Endothelial cell of umbilical vein (primary cell): ENCODE data around the gene COMMD7. TPM values are rescaled to one million over a fixed set of nuclear protein-coding genes. Genes with fewer than 3 reads are reported as not detected.

Source experiments
- BruUV-seq: library from RNA; stranded (reverse); fragments of 400-500 nt; replicated peaks from 2 replicates; lab custom pipeline; 2021; lab: Mats Ljungman, UMichigan
- CTCF ChIA-PET: fragments of 300-600, 350-600 bp; sonication (Branson Sonifier 250); formaldehyde crosslinking; loops from one replicate; lab custom pipeline; 2021; ENCODE audit warnings: antibody characterized with exemption, inconsistent platforms; lab: Charles Lee
- POLR2A ChIA-PET: fragments of 300-600, 350-600 bp; sonication (Branson Sonifier 250); formaldehyde crosslinking; loops from one replicate; lab custom pipeline; 2021; ENCODE audit warnings: antibody characterized with exemption, inconsistent platforms; lab: Charles Lee
- DNase-seq: peaks from one replicate; pipeline ENCODE4 v3.0.0-alpha.2; 2011; ENCODE audit warnings: low read depth, low spot score
- FAIRE-seq: peaks from 2 replicates; lab custom pipeline; 2011; peaks lifted over from hg19 to GRCh38; lab: Jason Lieb, UNC
- H2AFZ ChIP-seq: 2 replicates; pipeline ENCODE4 v1.6.0; 2012; ENCODE audit warnings: low read depth, low read length, control low read depth, inconsistent platforms
- H3K27ac ChIP-seq: 2 replicates; pipeline ENCODE4 v1.5.1; 2011; ENCODE audit warnings: low read depth, mild to moderate bottlenecking, control low read depth, low read length, moderate library complexity; ENCODE audit not compliant: insufficient read depth
- H3K27me3 ChIP-seq, 2 experiments: 2 replicates each; pipeline versions ENCODE4 v1.6.0 to v1.6.1; 2011; ENCODE audit warnings: low read length in 2 of 2, mixed read lengths in 1 of 2; ENCODE audit not compliant: control insufficient read depth in 2 of 2, insufficient read depth in 2 of 2
- H3K36me3 ChIP-seq, 2 experiments: 2 replicates in 1 of 2; 3 replicates in 1 of 2; pipeline ENCODE4 v1.5.1; 2011; ENCODE audit warnings: low read length in 2 of 2, mild to moderate bottlenecking in 1 of 2, moderate library complexity in 1 of 2; ENCODE audit not compliant: control insufficient read depth in 2 of 2, insufficient read depth in 2 of 2; ENCODE audit errors: extremely low read depth in 1 of 2
- H3K4me1 ChIP-seq: 3 replicates; pipeline ENCODE4 v1.5.1; 2011; ENCODE audit warnings: mild to moderate bottlenecking, low read length; ENCODE audit not compliant: control insufficient read depth, insufficient read depth; ENCODE audit errors: extremely low read depth
- H3K4me2 ChIP-seq: 2 replicates; pipeline ENCODE4 v1.6.1; 2011; ENCODE audit warnings: low read length, control low read depth, mixed read lengths; ENCODE audit not compliant: insufficient read depth
- H3K4me3 ChIP-seq, 3 experiments: fragments of 200-600 bp in 1 of 3; sonication (generic), shearing (Covaris generic) in 1 of 3; replicated peaks in 1 of 3; 2 replicates each; pipeline ENCODE4 v1.5.1; 2011 to 2016; ENCODE audit warnings: control low read depth in 3 of 3, low read length in 3 of 3, mild to moderate bottlenecking in 2 of 3, inconsistent platforms in 1 of 3, low read depth in 1 of 3, moderate library complexity in 1 of 3; ENCODE audit not compliant: insufficient read depth in 1 of 3
- H3K79me2 ChIP-seq: 2 replicates; pipeline ENCODE4 v1.6.0; 2012; ENCODE audit warnings: low read length, inconsistent platforms; ENCODE audit not compliant: control insufficient read depth, insufficient read depth
- H3K9ac ChIP-seq: replicated peaks from 2 replicates; pipeline ENCODE3; 2011; ENCODE audit warnings: low read length, control low read depth; ENCODE audit not compliant: insufficient read depth; ENCODE audit errors: extremely low read depth
- H3K9me1 ChIP-seq: replicated peaks from 3 replicates; pipeline ENCODE4 v1.6.0; 2011; ENCODE audit warnings: mild to moderate bottlenecking, low read length; ENCODE audit not compliant: control insufficient read depth, insufficient read depth; ENCODE audit errors: extremely low read depth
- H3K9me3 ChIP-seq: replicated peaks from 2 replicates; pipeline ENCODE4 v1.5.1; 2012; ENCODE audit warnings: low read length, inconsistent platforms; ENCODE audit not compliant: control insufficient read depth, insufficient read depth
- H4K20me1 ChIP-seq: replicated peaks from 2 replicates; pipeline ENCODE3; 2011; ENCODE audit warnings: mild to moderate bottlenecking, low read length; ENCODE audit not compliant: control insufficient read depth, insufficient read depth; ENCODE audit errors: extremely low read depth
- CTCF ChIP-seq, 2 donors: IDR thresholded peaks; 1 replicate in 1 of 2; 2 replicates in 1 of 2; pipeline ENCODE4 v1.5.1; 2011; ENCODE audit warnings: low read length in 2 of 2, mild to moderate bottlenecking in 2 of 2, moderate library complexity in 2 of 2, control low read depth in 1 of 2, inconsistent platforms in 1 of 2, low read depth in 1 of 2; ENCODE audit not compliant: insufficient read depth in 1 of 2; ENCODE audit errors: extremely low read depth in 1 of 2
- EZH2 ChIP-seq: IDR thresholded peaks from 2 replicates; pipeline ENCODE4 v1.6.1; 2012; ENCODE audit warnings: borderline replicate concordance, low read depth, mild to moderate bottlenecking, moderate library complexity, low read length, inconsistent platforms; ENCODE audit not compliant: severe bottlenecking
- FOS ChIP-seq: IDR thresholded peaks from 2 replicates; pipeline ENCODE4 v1.6.1; 2011; ENCODE audit warnings: mild to moderate bottlenecking, low read length, moderate library complexity, borderline replicate concordance; ENCODE audit not compliant: insufficient read depth
- GATA2 ChIP-seq: IDR thresholded peaks from 2 replicates; pipeline ENCODE4 v1.7.0; 2011; ENCODE audit warnings: low read depth, mild to moderate bottlenecking, moderate library complexity, mixed read lengths, low read length; ENCODE audit not compliant: insufficient read length, insufficient read depth
- JUN ChIP-seq: IDR thresholded peaks from 2 replicates; pipeline ENCODE4 v1.6.1; 2011; ENCODE audit warnings: borderline replicate concordance, low read depth; ENCODE audit not compliant: insufficient read length, insufficient read depth
- MYC ChIP-seq: IDR thresholded peaks from one replicate; pipeline ENCODE4 v1.6.1; 2011; ENCODE audit warnings: mild to moderate bottlenecking, low read depth, low read length
- POLR2A ChIP-seq: IDR thresholded peaks from 2 replicates; pipeline ENCODE4 v1.6.1; 2012; ENCODE audit warnings: low read depth, mild to moderate bottlenecking, control low read depth, low read length
- POLR2AphosphoS5 ChIP-seq: IDR thresholded peaks from 2 replicates; pipeline ENCODE4 v1.6.1; 2012; ENCODE audit warnings: low read depth, mild to moderate bottlenecking, control low read depth, low read length, moderate library complexity; ENCODE audit not compliant: insufficient read depth
- dilution Hi-C: fragments of 300-500 bp; cut with MboI; formaldehyde crosslinking; loops from one replicate; pipeline ENCODE4 v1.15.0; 2019; ENCODE audit warnings: low sequenced_read_pairs; ENCODE audit not compliant: extremely low pct_ligation_motif_present
- intact Hi-C: fragments of 100-400 bp; cut with micrococcal nuclease; formaldehyde crosslinking; loops from one replicate; pipeline ENCODE4 v1.10.0; 2022
- polyA plus RNA-seq, 4 experiments: library from polyadenylated mRNA; depleted of rRNA in 3 of 4; stranded (reverse) in 3 of 4; unstranded in 1 of 4; fragments of >200 nt; gene quantifications; 2 replicates each; pipeline versions ENCODE4 v1.2.1 to v1.2.3, GENCODE V29; 2011 to 2012; ENCODE audit warnings: missing spikeins in 1 of 4
- total RNA-seq: library from RNA; stranded (reverse); gene quantifications from 2 replicates; pipeline ENCODE4 v1.2.3, GENCODE V29; 2021
- TF ChIP-seq, protein P1 (sequence below): IDR thresholded peaks from 2 replicates; pipeline ENCODE4 v1.6.1; 2011; ENCODE audit not compliant: insufficient read depth, insufficient read length

The COMMD7 gene
- total and polyA plus RNA-seq, 2 donors (not counting 3 experiments of a cell fraction or from before 2014, with no cell fraction given): 58.8 to 72.9 TPM

DNA sequence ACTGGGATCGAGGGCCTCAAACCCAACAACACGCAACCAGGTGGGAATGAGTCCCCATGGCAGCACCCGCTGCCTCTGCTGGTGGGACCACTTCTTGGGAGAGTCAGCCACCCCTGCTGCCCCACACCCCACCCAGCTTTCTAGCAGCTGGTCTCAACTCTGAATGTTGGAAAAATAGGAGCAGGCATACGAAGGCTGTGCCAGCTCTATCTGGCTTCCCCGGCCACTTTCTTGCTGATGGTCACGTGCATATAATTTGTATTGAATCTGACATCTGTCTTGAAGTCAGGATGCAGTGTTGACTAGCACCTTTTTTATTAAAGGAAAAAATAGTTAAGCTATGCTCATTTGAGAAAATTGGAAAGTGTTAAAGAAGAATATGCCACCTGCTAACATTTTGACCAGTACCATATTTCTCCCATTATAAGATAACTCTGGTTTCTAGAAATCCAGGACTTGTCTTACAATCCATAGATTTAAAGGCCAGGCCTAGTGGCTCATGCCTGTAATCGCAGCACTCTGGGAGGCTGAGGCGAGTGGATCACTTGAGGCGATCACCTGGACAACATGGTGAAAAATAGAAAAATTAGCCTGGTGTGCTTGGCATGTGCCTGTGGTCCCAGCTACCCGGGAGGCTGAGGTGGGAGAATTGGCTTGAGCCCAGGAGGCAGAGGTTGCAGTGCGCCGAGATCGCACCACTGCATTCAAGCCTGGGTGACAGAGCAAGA is 49.6 kb upstream of the COMMD7 start:
- H3K4me1 ChIP-seq: peaks cover 10% of the 10 kb centered on the region
- FAIRE-seq: no peak
- H4K20me1 ChIP-seq: no peaks in the 10 kb centered on the region
- peaks cover 0 to 2% of the 10 kb centered on the region in 2 experiments for H3K36me3 ChIP-seq
- CTCF ChIA-PET: interaction anchor here (1.0 to 1.3 kb wide), 5 partner anchors 13 to 303 kb away, joined by 3 to 4 read pairs (median 3); no protein-coding TSS in a partner anchor
- TF ChIP-seq FOS (no peak), MYC (no peak), EZH2 (no peak)
- TF ChIP-seq, protein P1, sequence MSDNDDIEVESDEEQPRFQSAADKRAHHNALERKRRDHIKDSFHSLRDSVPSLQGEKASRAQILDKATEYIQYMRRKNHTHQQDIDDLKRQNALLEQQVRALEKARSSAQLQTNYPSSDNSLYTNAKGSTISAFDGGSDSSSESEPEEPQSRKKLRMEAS: no peak
- dilution Hi-C loops (no loop called here), intact Hi-C loops (loop anchor here (5.0 kb wide), 1 partner anchor 214 kb away; the partner anchor contains the start of gene BPIFB2)
- peak; percentile 12 for DNase-seq
- H3K27ac ChIP-seq: no peak overlapping the region
- no TSS peak for BruUV-seq
- peak overlapping the region; percentile 26 for H2AFZ ChIP-seq
- H3K79me2 ChIP-seq: no peaks in the 10 kb centered on the region
- POLR2A ChIA-PET: interaction anchor here (0.8 kb wide), 1 partner anchor 27 kb away, joined by 4 read pairs; the partner anchor contains the start of gene MAPRE1
- H3K9ac ChIP-seq: no peak overlapping the region
- H3K4me3 ChIP-seq: peak overlapping the region in 1 of 3 experiments; percentile 3
- H3K9me3 ChIP-seq: no peaks in the 10 kb centered on the region
- H3K4me2 ChIP-seq: peak overlapping the region; percentile 50
- H3K27me3 ChIP-seq: no peaks in the 10 kb centered on the region
- H3K9me1 ChIP-seq: no peaks in the 10 kb centered on the region

- no TSS peak for BruUV-seq
- CTCF ChIA-PET: interaction anchor here (1.0 to 1.3 kb wide), 5 partner anchors 13 to 304 kb away, joined by 3 to 4 read pairs (median 3); no protein-coding TSS in a partner anchor
- FAIRE-seq (no peak), DNase-seq (no peak)
- no peaks in the 10 kb centered on the region for H3K9me3 ChIP-seq
- peaks cover 10% of the 10 kb centered on the region for H3K4me1 ChIP-seq
- no peak overlapping the region for H3K9ac ChIP-seq
- H3K27me3 ChIP-seq: no peaks in the 10 kb centered on the region
- no peaks in the 10 kb centered on the region for H3K79me2 ChIP-seq
- no peaks in the 10 kb centered on the region for H4K20me1 ChIP-seq
- no peak overlapping the region for H3K27ac ChIP-seq
- TF ChIP-seq EZH2 (no peak), CTCF (IDR thresholded peaks at IDR 0.05; ENCODE audit: extremely low read depth in 1 of 2, insufficient read depth in 1 of 2, low read depth in 1 of 2, low read length in 2 of 2) (no peak), JUN (no peak), MYC (no peak), POLR2A (no peak), GATA2 (no peak), FOS (no peak), POLR2AphosphoS5 (no peak)
- TF ChIP-seq, protein P1: no peak
- H3K36me3 ChIP-seq: peaks cover 0 to 2% of the 10 kb centered on the region in 2 experiments
- no peak overlapping the region for H3K4me3 ChIP-seq
- H3K9me1 ChIP-seq: no peaks in the 10 kb centered on the region
- no peak overlapping the region for H3K4me2 ChIP-seq
- intact Hi-C loops: loop anchor here (5.0 kb wide), 1 partner anchor 215 kb away; the partner anchor contains the start of gene BPIFB2
- dilution Hi-C loops: no loop called here
- no peak overlapping the region for H2AFZ ChIP-seq
- POLR2A ChIA-PET: interaction anchor here (0.8 kb wide), 1 partner anchor 27 kb away, joined by 4 read pairs; the partner anchor contains the start of gene MAPRE1
Observed at GRCh38 chr20:32792316-32792715, 49.0 kb upstream of the COMMD7 start.
